ENCODE measurements around the gene ITGB2.
A peak's percentile ranks its signal among the peaks of the same experiment; 100 is the strongest.
"Not testable (repeated sequence)": the region's sequence is repeated elsewhere in the genome, so short reads cannot be mapped to it uniquely, and the experiment has no call there.

Gene ITGB2

GRCh38 chr21:44925378-44925755 lies 4.7 kb upstream of the ITGB2 start:
- DNase-seq, result no peak

GRCh38 chr21:44924606-44925377 lies 4.1 kb upstream of the ITGB2 start:
- no peak for DNase-seq

GRCh38 chr21:44923480-44924084 lies 2.9 kb upstream of the ITGB2 start:
- DNase-seq, result no peak

- no peak for DNase-seq
These were observed 1.2 kb upstream of the ITGB2 start for GRCh38 chr21:44921928-44922327.

GRCh38 chr21:44919913-44920693 lies 596 bp downstream of the ITGB2 start:
- DNase-seq, result no peak

- DNase-seq, result no peak
These were observed 1.4 kb downstream of the ITGB2 start for GRCh38 chr21:44919111-44919912.

GRCh38 chr21:44918581-44919033 lies 2.1 kb downstream of the ITGB2 start:
- DNase-seq, result no peak

- no peak for DNase-seq
These were observed 2.6 kb downstream of the ITGB2 start for GRCh38 chr21:44918107-44918470.

- no peak for DNase-seq
These were observed 3.1 kb downstream of the ITGB2 start for GRCh38 chr21:44917446-44918106.

GRCh38 chr21:44916965-44917364 lies 3.7 kb downstream of the ITGB2 start:
- DNase-seq, result no peak

GRCh38 chr21:44914176-44914874 lies 6.4 kb downstream of the ITGB2 start:
- DNase-seq, result no peak

GRCh38 chr21:44913425-44914175 lies 7.1 kb downstream of the ITGB2 start:
- DNase-seq, result no peak

GRCh38 chr21:44912506-44913412 lies 7.9 kb downstream of the ITGB2 start:
- not testable (repeated sequence) for DNase-seq

- no peak for DNase-seq
These were observed 8.6 kb downstream of the ITGB2 start for GRCh38 chr21:44912158-44912473.

- DNase-seq, result peak; percentile 39
These were observed 9.1 kb downstream of the ITGB2 start for GRCh38 chr21:44911384-44912157.

- no peak for DNase-seq
These were observed 9.7 kb downstream of the ITGB2 start for GRCh38 chr21:44911068-44911383.

- DNase-seq, result no peak
These were observed 10.3 kb downstream of the ITGB2 start for GRCh38 chr21:44910229-44911067.

GRCh38 chr21:44909719-44910118 lies 11.0 kb downstream of the ITGB2 start:
- DNase-seq, result no peak

All from activated CD4-positive, alpha-beta T cell treated with anti-CD3 and anti-CD28 coated beads for 1 hour (primary cell).